MM.1S (cell line): ENCODE measurements around the gene ULK4.

Source experiments
- CTCF ChIP-seq: fragments of 300-600 bp; sonication (generic); IDR thresholded peaks from 2 replicates; pipeline ENCODE4 v1.5.1; 2016; ENCODE audit warnings: antibody characterized with exemption, low read length, mixed read lengths
- EZH2 ChIP-seq: fragments of 300-600 bp; sonication (generic); optimal IDR thresholded peaks from 2 replicates; pipeline ENCODE3; 2017; ENCODE audit warnings: low read depth, mild to moderate bottlenecking, antibody characterized with exemption, low read length, mixed read lengths

- no peak for TF ChIP-seq CTCF
- no peak for TF ChIP-seq EZH2
These were observed 23.1 kb upstream of the ULK4 start for GRCh38 chr3:41985018-41985417.
